PC-9 (cell line): ENCODE results near the gene PSMD13. TPM values are rescaled to one million over a fixed set of nuclear protein-coding genes. Genes with fewer than 3 reads are reported as not detected.
"Not testable (repeated sequence)": the region's sequence is repeated elsewhere in the genome, so short reads cannot be mapped to it uniquely, and the experiment has no call there.

ENCODE experiments used
- BruUV-seq: library from RNA; stranded (reverse); fragments of 400-500 nt; replicated peaks from 2 replicates; lab custom pipeline; 2021; lab: Mats Ljungman, UMichigan
- CTCF ChIA-PET: fragments of 300-600 bp; sonication (Branson Sonifier 250); formaldehyde crosslinking; loops from one replicate; lab custom pipeline; 2022; ENCODE audit warnings: antibody characterized with exemption; lab: Charles Lee
- POLR2A ChIA-PET: fragments of 300-600 bp; sonication (Branson Sonifier 250); formaldehyde crosslinking; loops from one replicate; lab custom pipeline; 2022; ENCODE audit warnings: antibody characterized with exemption; ENCODE audit not compliant: unreplicated experiment; lab: Charles Lee
- DNase-seq, 2 experiments: peaks; one replicate each; pipeline versions ENCODE4 v3.0.0 to v3.0.0-alpha.2; 2015 to 2022; ENCODE audit warnings: mixed read lengths in 1 of 2
- H2AFZ ChIP-seq: fragments of 200-600 bp; sonication (generic); 2 replicates; pipeline ENCODE4 v1.8.1; 2017; ENCODE audit warnings: antibody characterized with exemption
- H3F3A ChIP-seq: fragments of 200-600 bp; sonication (generic); 2 replicates; pipeline ENCODE4 v1.8.1; 2017; ENCODE audit warnings: antibody characterized with exemption, mild to moderate bottlenecking, low read depth; ENCODE audit not compliant: insufficient read depth
- H3K27ac ChIP-seq: fragments of 200-600 bp; sonication (generic); 2 replicates; pipeline ENCODE4 v1.6.1; 2016; ENCODE audit warnings: mixed run types
- H3K27me3 ChIP-seq: fragments of 200-600 bp; sonication (generic); 2 replicates; pipeline ENCODE4 v1.6.1; 2016; ENCODE audit warnings: low read depth, mixed run types; ENCODE audit not compliant: insufficient read depth
- H3K36me3 ChIP-seq: fragments of 200-600 bp; sonication (generic); 2 replicates; pipeline ENCODE4 v1.6.1; 2016; ENCODE audit warnings: low read depth, mixed run types
- H3K4me1 ChIP-seq: fragments of 200-600 bp; sonication (generic); replicated peaks from 2 replicates; pipeline ENCODE4 v1.6.1; 2016; ENCODE audit warnings: mixed run types; ENCODE audit not compliant: insufficient read depth
- H3K4me2 ChIP-seq: fragments of 200-600 bp; sonication (generic); 2 replicates; pipeline ENCODE4 v1.6.1; 2017; ENCODE audit warnings: mixed run types
- H3K4me3 ChIP-seq: fragments of 200-600 bp; sonication (generic); 2 replicates; pipeline ENCODE4 v1.6.1; 2016; ENCODE audit warnings: mixed run types
- H3K79me2 ChIP-seq: fragments of 200-600 bp; sonication (generic); 2 replicates; pipeline ENCODE4 v1.6.1; 2017; ENCODE audit warnings: low read depth, mixed run types
- H3K9me2 ChIP-seq: fragments of 200-600 bp; sonication (generic); 2 replicates; pipeline ENCODE4 v1.8.1; 2017; ENCODE audit warnings: mild to moderate bottlenecking; ENCODE audit not compliant: insufficient read depth
- H3K9me3 ChIP-seq: fragments of 200-600 bp; sonication (generic); 2 replicates; pipeline ENCODE4 v1.8.1; 2016; ENCODE audit warnings: low read depth; ENCODE audit not compliant: insufficient read depth
- H4K20me1 ChIP-seq: fragments of 200-600 bp; sonication (generic); 2 replicates; pipeline ENCODE4 v1.8.1; 2017; ENCODE audit not compliant: insufficient read depth
- EZH2 ChIP-seq: fragments of 200-600 bp; sonication (generic); IDR thresholded peaks from 2 replicates; pipeline ENCODE4 v1.8.0; 2017; ENCODE audit warnings: antibody characterized with exemption, low read depth
- intact Hi-C: fragments of 100-400 bp; cut with micrococcal nuclease; formaldehyde crosslinking; loops from one replicate; pipeline ENCODE4 v1.10.0; 2022; ENCODE audit not compliant: unreplicated experiment
- total RNA-seq: library from RNA; stranded (reverse); gene quantifications from 2 replicates; pipeline ENCODE4 v1.2.3, GENCODE V29; 2021
- TF ChIP-seq, protein P1 (sequence below): fragments of 200-600 bp; sonication (generic); conservative IDR thresholded peaks from 2 replicates; pipeline ENCODE4 v1.6.1; 2017; ENCODE audit warnings: mixed run types, antibody characterized with exemption, mild to moderate bottlenecking, moderate library complexity

Gene PSMD13
- total RNA-seq, 1 experiment from 2014 or later: 143 TPM

DNA sequence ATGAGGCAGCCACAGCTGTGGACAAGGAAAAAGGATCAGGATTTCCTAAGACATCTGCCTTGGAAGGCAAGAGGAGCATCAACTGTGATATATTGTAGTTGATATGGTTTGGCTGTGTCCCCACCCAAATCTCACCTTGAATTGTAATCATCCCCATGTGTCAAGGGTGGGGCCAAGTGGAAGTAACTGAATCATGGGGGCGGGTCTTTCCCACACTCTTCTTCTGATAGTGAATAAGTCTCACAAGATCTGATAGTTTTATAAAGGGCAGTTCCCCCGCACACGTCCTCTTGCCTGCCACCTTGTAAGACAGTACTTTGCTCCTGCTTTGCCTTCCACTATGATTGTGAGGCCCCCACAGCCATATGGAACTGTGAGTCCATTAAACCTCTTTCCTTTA is 19.1 kb upstream of the PSMD13 start:
- no peak overlapping the region for H3K4me3 ChIP-seq
- no peaks in the 10 kb centered on the region for H3K79me2 ChIP-seq
- no peak overlapping the region for H3K27ac ChIP-seq
- BruUV-seq: no TSS peak
- intact Hi-C loops: no loop called here
- H3F3A ChIP-seq: peaks cover 18% of the 10 kb centered on the region; the same call in 1 of the 2 replicates
- H3K4me2 ChIP-seq: no peak overlapping the region
- H2AFZ ChIP-seq: no peak overlapping the region
- TF ChIP-seq EZH2: no peak
- TF ChIP-seq, protein P1, sequence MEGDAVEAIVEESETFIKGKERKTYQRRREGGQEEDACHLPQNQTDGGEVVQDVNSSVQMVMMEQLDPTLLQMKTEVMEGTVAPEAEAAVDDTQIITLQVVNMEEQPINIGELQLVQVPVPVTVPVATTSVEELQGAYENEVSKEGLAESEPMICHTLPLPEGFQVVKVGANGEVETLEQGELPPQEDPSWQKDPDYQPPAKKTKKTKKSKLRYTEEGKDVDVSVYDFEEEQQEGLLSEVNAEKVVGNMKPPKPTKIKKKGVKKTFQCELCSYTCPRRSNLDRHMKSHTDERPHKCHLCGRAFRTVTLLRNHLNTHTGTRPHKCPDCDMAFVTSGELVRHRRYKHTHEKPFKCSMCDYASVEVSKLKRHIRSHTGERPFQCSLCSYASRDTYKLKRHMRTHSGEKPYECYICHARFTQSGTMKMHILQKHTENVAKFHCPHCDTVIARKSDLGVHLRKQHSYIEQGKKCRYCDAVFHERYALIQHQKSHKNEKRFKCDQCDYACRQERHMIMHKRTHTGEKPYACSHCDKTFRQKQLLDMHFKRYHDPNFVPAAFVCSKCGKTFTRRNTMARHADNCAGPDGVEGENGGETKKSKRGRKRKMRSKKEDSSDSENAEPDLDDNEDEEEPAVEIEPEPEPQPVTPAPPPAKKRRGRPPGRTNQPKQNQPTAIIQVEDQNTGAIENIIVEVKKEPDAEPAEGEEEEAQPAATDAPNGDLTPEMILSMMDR: no peak
- no peaks in the 10 kb centered on the region for H3K4me1 ChIP-seq
- POLR2A ChIA-PET: no interaction called here
- H3K36me3 ChIP-seq: no peaks in the 10 kb centered on the region
- DNase-seq: no peak
- CTCF ChIA-PET: no interaction called here
- no peaks in the 10 kb centered on the region for H3K9me2 ChIP-seq
- no peaks in the 10 kb centered on the region for H4K20me1 ChIP-seq
- H3K9me3 ChIP-seq: no peaks in the 10 kb centered on the region
- no peaks in the 10 kb centered on the region for H3K27me3 ChIP-seq

- Histone ChIP-seq H3K27ac (no peak overlapping the region), H3K4me3 (no peak overlapping the region), H3K4me1 (no peaks in the 10 kb centered on the region), H3K79me2 (no peaks in the 10 kb centered on the region), H2AFZ (no peak overlapping the region), H3K9me2 (no peaks in the 10 kb centered on the region), H4K20me1 (no peaks in the 10 kb centered on the region), H3F3A (peaks cover 18% of the 10 kb centered on the region; the same call in 1 of the 2 replicates), H3K4me2 (no peak overlapping the region), H3K9me3 (no peaks in the 10 kb centered on the region), H3K27me3 (no peaks in the 10 kb centered on the region), H3K36me3 (no peaks in the 10 kb centered on the region)
- no peak for DNase-seq
- ChIA-PET POLR2A (no interaction called here), CTCF (interaction anchor here (0.6 kb wide), 1 partner anchor 218 kb away, joined by 9 read pairs; no protein-coding TSS in a partner anchor)
- TF ChIP-seq, protein P1: no peak
- no peak for TF ChIP-seq EZH2
- no TSS peak for BruUV-seq
- intact Hi-C loops: no loop called here
Measured at GRCh38 chr11:218815-219593, 17.8 kb upstream of the PSMD13 start.

- H3K27ac ChIP-seq, H3K36me3 ChIP-seq, CTCF ChIA-PET, H3K4me1 ChIP-seq, H3K9me3 ChIP-seq, H2AFZ ChIP-seq, H3K4me3 ChIP-seq, H3K9me2 ChIP-seq, BruUV-seq, DNase-seq, POLR2A ChIA-PET, H3K79me2 ChIP-seq, H4K20me1 ChIP-seq, H3F3A ChIP-seq, H3K4me2 ChIP-seq, H3K27me3 ChIP-seq, intact Hi-C loops: not testable (repeated sequence)
Measured at GRCh38 chr11:220641-221215, 16.0 kb upstream of the PSMD13 start.
